ENCODE data around the gene OR4F15. TPM values are rescaled to one million over a fixed set of nuclear protein-coding genes. Genes with fewer than 3 reads are reported as not detected.
"Not testable (repeated sequence)": the region's sequence is repeated elsewhere in the genome, so short reads cannot be mapped to it uniquely, and the experiment has no call there.

OR4F15 gene
- total and polyA plus RNA-seq, 2 of the 4 experiments (the other 2 are of a cell fraction), result 0.36 TPM; not detected in 1

DNA sequence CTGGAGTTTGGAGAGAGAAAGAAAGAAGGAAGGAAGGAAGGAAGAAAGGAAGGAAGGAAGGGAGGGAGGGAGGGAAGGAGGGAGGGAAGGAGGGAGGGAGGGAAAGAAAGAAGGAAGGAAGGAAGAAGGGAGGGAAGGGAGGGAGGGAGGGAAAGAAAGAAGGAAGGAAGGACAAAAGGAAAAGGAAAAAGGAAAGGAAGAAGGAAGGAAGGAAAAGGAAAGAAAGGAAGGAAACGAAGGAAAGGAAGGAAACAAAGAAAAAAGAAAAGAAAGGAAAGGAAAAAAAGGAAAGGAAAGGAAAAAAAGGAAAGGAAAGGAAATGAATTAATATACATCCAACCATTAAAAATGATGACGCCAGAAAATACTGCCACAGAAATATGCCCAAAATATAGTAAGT, 27.4 kb upstream of the OR4F15 start:
- Histone ChIP-seq H3K79me1 (ENCODE audit: low read depth in 1 of 2, low read length in 2 of 2) (no peaks in the 10 kb centered on the region), H2BK20ac (ENCODE audit: low read depth, low read length) (no peak overlapping the region), H2AFZ (replicated peaks; ENCODE audit: low read length, poor library complexity) (no peak overlapping the region), H3K4ac (ENCODE audit: low read depth, low read length) (no peak overlapping the region), H3K56ac (ENCODE audit: extremely low read depth, insufficient read depth, low read length) (no peak overlapping the region), H2AK5ac (ENCODE audit: low read depth, low read length) (no peak overlapping the region), H3K9me3 (ENCODE audit: control insufficient read depth, insufficient read depth, low read length) (no peaks in the 10 kb centered on the region), H2BK120ac (ENCODE audit: low read depth, low read length) (no peak overlapping the region), H3K14ac (replicated peaks; ENCODE audit: low read depth, low read length) (no peak overlapping the region), H3K27ac (ENCODE audit: insufficient read depth, low read length) (no peak overlapping the region), H3K9me1 (ENCODE audit: insufficient read depth, low read length) (0 out of 2 replicates have a peak, but pooled peaks cover 3% of the 10 kb centered on the region), H4K91ac (ENCODE audit: insufficient read depth, low read depth, low read length) (no peak overlapping the region), H3K36me3 (ENCODE audit: control insufficient read depth, insufficient read depth, low read length) (no peaks in the 10 kb centered on the region), H3K4me3 (ENCODE audit: insufficient read depth, low read depth, low read length) (no peak overlapping the region), H2AK9ac (replicated peaks; ENCODE audit: low read depth, low read length, poor library complexity) (no peak overlapping the region), H3K9ac (ENCODE audit: low read depth, low read length) (no peak overlapping the region), H4K8ac (ENCODE audit: low read depth in 2 of 2, low read length in 2 of 2) (no peak overlapping the region), H3K18ac (ENCODE audit: low read depth, low read length) (no peak overlapping the region), H3K4me1 (ENCODE audit: control insufficient read depth, insufficient read depth, low read length) (peaks cover 5% of the 10 kb centered on the region; the same call in 1 of the 2 replicates), H4K20me1 (ENCODE audit: insufficient read depth, low read length) (no peaks in the 10 kb centered on the region), H4K5ac (ENCODE audit: low read depth, low read length) (no peak overlapping the region), H3K4me2 (ENCODE audit: low read depth, low read length) (no peak overlapping the region), H3K23ac (ENCODE audit: low read depth, low read length) (no peak overlapping the region), H3K27me3 (ENCODE audit: control insufficient read depth, insufficient read depth, low read length) (no peaks in the 10 kb centered on the region; the same call in 1 of the 2 replicates), H2BK5ac (ENCODE audit: low read depth, low read length, poor library complexity, severe bottlenecking) (no peak overlapping the region), H2BK15ac (ENCODE audit: low read depth, low read length) (no peak overlapping the region)
- POLR2A ChIA-PET (ENCODE audit: unreplicated experiment), result no interaction called here
- intact Hi-C loops (cut with micrococcal nuclease) (no loop called here), in situ Hi-C loops (cut with MboI; ENCODE audit: low sequenced_read_pairs) (no loop called here), dilution Hi-C loops (cut with HindIII; ENCODE audit: low sequenced_read_pairs, unreplicated experiment) (no loop called here)
- CTCF ChIA-PET, result no interaction called here
- WGBS, 2 experiments (ENCODE audit: extremely low coverage in 2 of 2, insufficient read length in 1 of 2), result no CpG with 5 or more reads among the region's 2 CpGs
- no peak for TF ChIP-seq RFX5 (IDR thresholded peaks at IDR 0.05; ENCODE audit: low read depth, low read length)
- no peak for TF ChIP-seq MXI1 (IDR thresholded peaks at IDR 0.05; ENCODE audit: borderline replicate concordance, low read depth, low read length)
- TF ChIP-seq, protein P1, sequence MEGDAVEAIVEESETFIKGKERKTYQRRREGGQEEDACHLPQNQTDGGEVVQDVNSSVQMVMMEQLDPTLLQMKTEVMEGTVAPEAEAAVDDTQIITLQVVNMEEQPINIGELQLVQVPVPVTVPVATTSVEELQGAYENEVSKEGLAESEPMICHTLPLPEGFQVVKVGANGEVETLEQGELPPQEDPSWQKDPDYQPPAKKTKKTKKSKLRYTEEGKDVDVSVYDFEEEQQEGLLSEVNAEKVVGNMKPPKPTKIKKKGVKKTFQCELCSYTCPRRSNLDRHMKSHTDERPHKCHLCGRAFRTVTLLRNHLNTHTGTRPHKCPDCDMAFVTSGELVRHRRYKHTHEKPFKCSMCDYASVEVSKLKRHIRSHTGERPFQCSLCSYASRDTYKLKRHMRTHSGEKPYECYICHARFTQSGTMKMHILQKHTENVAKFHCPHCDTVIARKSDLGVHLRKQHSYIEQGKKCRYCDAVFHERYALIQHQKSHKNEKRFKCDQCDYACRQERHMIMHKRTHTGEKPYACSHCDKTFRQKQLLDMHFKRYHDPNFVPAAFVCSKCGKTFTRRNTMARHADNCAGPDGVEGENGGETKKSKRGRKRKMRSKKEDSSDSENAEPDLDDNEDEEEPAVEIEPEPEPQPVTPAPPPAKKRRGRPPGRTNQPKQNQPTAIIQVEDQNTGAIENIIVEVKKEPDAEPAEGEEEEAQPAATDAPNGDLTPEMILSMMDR (conservative IDR thresholded peaks at IDR 0.05; ENCODE audit: low read depth, low read length), result no peak
- no TSS peak for BruUV-seq (replicated peaks)
- ATAC-seq (ENCODE audit: low read depth) (no peak), DNase-seq (no peak)

DNA sequence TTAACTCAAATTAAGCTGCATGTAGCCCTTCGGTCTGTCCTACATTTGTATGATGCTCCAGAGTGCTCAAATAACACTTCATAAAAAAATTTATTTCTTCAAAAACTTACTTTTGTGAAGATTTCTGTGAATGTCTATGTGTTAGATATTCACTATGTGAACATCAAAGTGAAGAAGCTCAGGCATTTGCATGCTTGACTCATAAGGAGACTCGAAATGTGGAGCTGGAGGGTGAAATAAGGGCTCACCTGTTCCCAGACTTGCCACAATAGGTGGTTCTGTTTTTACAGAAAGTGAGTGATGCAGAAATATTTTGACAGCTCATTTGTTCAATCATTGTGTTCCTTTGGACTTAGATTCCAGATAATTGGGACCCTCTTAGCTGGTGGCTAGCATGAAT, 25.6 kb upstream of the OR4F15 start:
- H2BK5ac ChIP-seq (ENCODE audit: low read depth, low read length, poor library complexity, severe bottlenecking); H2AK9ac ChIP-seq (replicated peaks; ENCODE audit: low read depth, low read length, poor library complexity); H4K91ac ChIP-seq (ENCODE audit: insufficient read depth, low read depth, low read length); H2BK20ac ChIP-seq (ENCODE audit: low read depth, low read length); H3K23ac ChIP-seq (ENCODE audit: low read depth, low read length); H3K9me1 ChIP-seq (ENCODE audit: insufficient read depth, low read length); BruUV-seq (replicated peaks); DNase-seq; in situ Hi-C loops (cut with MboI; ENCODE audit: low sequenced_read_pairs); CTCF ChIA-PET; H3K27me3 ChIP-seq (ENCODE audit: control insufficient read depth, insufficient read depth, low read length); H3K9ac ChIP-seq (ENCODE audit: low read depth, low read length); H3K27ac ChIP-seq (ENCODE audit: insufficient read depth, low read length); H3K4ac ChIP-seq (ENCODE audit: low read depth, low read length); H2BK15ac ChIP-seq (ENCODE audit: low read depth, low read length); H2AK5ac ChIP-seq (ENCODE audit: low read depth, low read length); dilution Hi-C loops (cut with HindIII; ENCODE audit: low sequenced_read_pairs, unreplicated experiment); H3K79me1 ChIP-seq (ENCODE audit: low read depth in 1 of 2, low read length in 2 of 2); H3K14ac ChIP-seq (replicated peaks; ENCODE audit: low read depth, low read length); H4K20me1 ChIP-seq (ENCODE audit: insufficient read depth, low read length); H2AFZ ChIP-seq (replicated peaks; ENCODE audit: low read length, poor library complexity); H4K8ac ChIP-seq (ENCODE audit: low read depth in 2 of 2, low read length in 2 of 2); ATAC-seq (ENCODE audit: low read depth); H4K5ac ChIP-seq (ENCODE audit: low read depth, low read length); H3K18ac ChIP-seq (ENCODE audit: low read depth, low read length); H2BK120ac ChIP-seq (ENCODE audit: low read depth, low read length); H3K4me1 ChIP-seq (ENCODE audit: control insufficient read depth, insufficient read depth, low read length); H3K4me2 ChIP-seq (ENCODE audit: low read depth, low read length); H3K56ac ChIP-seq (ENCODE audit: extremely low read depth, insufficient read depth, low read length); POLR2A ChIA-PET (ENCODE audit: unreplicated experiment); H3K36me3 ChIP-seq (ENCODE audit: control insufficient read depth, insufficient read depth, low read length); H3K4me3 ChIP-seq (ENCODE audit: insufficient read depth, low read depth, low read length); H3K9me3 ChIP-seq (ENCODE audit: control insufficient read depth, insufficient read depth, low read length); intact Hi-C loops (cut with micrococcal nuclease): not testable (repeated sequence)
- no CpG with 5 or more reads among the region's 2 CpGs for WGBS, 2 experiments (ENCODE audit: extremely low coverage in 2 of 2, insufficient read length in 1 of 2)

Measured in IMR-90 (cell line).